RCC 7860 (cell line): ENCODE data around the gene STK38L.

Source experiments
- DNase-seq: peaks from one replicate; pipeline ENCODE4 v3.0.0-alpha.2; 2015; ENCODE audit warnings: low spot score
- FAIRE-seq: peaks from 2 replicates; lab custom pipeline; 2012; peaks lifted over from hg19 to GRCh38; lab: Jason Lieb, UNC

STK38L gene

DNA sequence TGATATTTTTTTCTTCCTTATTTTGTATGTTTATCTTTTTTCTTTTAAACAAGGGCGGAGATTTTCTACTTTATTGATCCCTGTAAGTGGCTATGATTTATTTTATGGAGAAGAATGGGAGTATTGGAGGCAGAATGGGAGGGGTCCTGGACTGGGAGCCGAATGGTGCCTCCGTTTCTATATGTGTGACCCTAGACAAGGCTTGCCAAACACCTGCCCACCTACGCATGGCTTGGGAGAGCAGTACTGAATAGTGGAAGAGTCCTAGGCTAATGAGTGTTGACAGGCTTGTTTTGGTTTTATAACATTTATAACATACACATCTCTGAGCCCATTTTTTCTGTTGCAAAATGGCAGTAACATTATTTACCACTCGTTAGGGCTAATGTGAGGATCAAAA lies 29.0 kb downstream of the STK38L start:
- FAIRE-seq: no peak

DNA sequence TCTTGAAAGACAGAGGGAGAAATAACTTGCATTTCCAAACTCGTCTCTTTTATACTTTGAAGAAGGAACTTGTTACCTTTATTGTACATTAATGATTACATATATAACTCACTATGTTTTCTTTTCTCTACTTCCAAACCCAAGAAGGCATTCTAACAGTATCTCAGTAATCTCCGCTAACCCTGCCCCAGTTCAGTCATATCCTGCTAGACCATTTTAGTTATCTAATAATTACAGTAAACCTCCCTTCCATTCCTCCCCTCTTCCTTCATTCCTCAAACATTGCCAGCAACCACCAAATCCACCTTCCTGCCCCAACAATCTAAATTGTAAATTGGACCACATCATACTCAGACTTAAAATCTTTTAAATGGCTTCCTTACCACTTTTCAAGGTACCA lies 30.6 kb downstream of the STK38L start:
- DNase-seq: no peak
- no peak for FAIRE-seq

More for the DNA sequence above, 29.0 kb downstream of the STK38L start:
- no peak for DNase-seq

DNA sequence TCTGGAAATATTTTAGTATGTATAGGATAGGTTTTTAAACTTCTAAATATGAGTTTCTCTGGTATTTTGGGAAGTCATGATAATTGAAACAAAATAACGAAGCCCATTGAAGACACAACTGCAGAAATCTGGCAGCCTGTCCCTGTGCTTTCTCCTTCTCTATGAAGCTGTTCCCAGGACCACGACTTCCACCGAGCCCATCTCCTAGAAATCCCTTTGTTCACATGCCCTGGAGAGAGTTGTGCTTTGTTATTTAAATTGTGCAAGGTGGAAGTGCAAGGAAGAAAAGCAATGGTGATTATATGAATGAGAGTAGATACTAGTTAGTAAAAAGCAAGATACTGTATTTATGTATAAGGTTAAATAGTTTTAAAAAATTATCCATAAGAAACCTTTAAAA lies 32.2 kb downstream of the STK38L start:
- no peak for FAIRE-seq
- no peak for DNase-seq

DNA sequence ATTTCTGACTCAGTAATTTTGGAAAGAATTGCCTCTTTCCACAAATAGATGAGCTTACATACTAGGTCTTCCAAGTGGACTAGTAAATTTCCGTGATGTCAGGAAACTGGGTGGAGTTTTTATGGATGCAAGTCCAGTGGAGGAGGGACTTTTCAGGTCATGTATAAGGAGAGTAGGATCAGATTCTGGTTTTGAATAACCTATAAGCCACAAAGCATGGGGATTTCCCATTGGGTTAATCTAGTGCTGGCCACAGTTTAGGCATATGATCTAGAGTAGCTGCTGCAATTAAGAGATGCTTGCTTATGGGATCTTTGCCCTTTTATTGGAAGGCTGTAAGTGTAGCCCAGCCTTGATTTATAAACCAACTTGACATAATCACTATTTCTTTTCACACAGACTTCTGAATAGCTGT lies 33.8 kb downstream of the STK38L start:
- no peak for DNase-seq
- FAIRE-seq: peak; percentile 23

DNA sequence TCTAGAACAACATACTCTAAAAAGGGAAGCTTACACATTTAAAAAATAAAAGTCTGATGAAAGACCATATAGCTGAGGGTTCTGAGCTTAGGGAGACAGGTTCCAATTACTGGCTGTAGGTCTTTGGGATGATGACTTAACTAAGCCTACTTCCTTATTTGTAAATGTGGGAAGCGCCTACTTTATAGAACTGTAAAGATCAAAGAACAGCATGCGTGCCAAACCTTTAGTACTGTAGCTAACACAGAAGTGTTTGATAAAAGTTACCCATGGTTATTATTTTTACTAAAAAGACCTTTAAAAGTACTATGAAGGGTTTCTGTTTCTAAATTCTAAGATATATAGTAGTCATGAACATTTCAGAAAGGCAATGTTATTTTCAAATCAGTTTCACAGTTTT lies 35.7 kb downstream of the STK38L start:
- DNase-seq: no peak
- no peak for FAIRE-seq

DNA sequence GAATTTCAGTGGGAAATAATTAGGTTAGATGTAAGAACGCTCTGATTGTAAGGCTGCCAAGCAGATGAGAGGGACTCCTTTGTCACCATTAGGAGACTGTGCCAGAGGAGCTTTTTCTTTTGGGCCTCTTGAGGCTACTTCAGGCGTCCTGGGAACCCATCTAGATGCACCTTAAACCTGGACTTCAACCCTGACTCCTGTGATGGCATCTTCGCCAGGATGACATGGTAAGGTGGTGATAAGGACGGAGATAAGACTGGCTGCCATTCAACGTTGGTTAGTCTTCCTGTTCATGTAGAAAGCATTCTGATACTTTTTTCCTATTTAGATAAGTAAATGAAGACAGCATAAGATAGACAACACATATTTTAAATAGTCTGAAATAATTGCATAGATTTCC lies 36.3 kb downstream of the STK38L start:
- FAIRE-seq: no peak

DNA sequence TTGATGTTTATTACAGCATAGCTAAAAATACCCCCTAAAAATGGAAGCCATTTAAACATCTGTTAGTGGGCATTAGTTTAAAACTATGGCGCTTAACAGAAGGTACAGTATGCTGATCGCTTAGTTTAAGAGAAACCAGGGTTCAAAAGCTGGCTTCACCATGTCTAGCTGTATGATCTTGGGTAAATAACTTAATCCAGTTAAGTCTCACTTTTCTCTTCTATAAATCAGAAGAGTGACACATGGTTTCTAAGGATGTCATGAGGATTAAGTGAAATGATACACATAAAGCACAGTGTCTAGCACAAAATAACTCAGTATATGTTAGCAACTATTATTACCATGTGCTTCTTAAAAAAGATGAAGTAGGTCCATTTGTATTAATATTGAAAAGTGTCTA lies 38.7 kb downstream of the STK38L start:
- FAIRE-seq (no peak), DNase-seq (no peak)

More for the DNA sequence above, 36.3 kb downstream of the STK38L start:
- no peak for DNase-seq

DNA sequence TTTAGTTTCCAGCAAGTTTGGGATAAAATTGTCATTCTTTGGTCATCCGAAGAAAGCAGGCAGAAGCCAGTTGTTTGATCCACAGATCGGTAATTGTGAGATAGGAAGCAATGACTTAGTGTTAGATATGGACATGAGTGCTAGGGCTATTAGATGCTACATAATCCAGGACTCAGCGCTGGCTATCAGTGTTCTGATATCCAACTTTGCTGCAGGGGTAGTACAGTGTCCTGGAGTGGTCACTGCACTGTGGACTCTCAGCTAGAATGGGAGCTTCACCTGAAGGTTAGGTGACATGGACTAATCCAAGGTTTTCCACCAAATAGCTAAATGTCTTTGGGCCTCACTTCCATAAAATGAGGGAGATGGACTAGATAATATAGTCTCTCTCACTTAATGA lies 39.9 kb downstream of the STK38L start:
- FAIRE-seq (no peak), DNase-seq (no peak)

DNA sequence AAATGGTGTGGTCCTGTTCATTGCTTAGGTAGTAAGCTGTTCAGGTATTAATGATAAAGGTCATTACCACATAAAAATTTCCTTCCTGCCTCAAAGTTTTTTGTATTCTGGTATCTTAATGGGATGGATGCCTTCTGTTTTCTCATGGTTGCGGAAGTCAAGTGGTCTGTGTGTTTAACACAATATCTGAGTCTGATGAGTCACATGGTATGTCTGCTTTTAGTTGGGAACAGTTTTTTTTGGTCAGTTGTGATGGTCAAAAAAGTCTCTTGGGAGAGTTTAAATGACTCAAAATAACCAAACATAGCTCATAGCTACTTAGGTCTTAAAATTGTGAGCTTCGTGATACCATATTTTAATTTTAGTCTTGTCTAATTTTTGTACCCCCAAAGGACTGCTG lies 40.7 kb downstream of the STK38L start:
- FAIRE-seq (no peak), DNase-seq (no peak)

DNA sequence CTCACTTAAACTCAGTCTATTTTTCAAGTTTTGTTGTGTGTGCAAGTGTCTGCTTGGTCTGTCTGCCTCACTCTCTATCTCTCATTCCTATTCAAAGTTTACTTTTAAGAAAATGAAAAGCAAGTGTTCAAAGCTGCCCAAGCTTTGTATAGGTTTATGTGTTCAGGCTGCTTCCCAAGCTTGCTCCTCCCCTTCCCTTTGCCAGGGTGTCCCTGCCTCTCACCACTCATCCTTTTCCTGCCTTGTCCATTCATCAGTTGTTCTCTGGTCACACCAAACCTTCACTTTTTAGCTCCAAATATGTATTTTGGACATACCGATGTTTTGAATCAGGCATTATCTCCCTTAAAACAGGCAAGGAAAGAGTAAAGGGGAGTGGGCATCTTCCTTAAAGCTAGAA lies 41.3 kb downstream of the STK38L start:
- DNase-seq (no peak), FAIRE-seq (no peak)

DNA sequence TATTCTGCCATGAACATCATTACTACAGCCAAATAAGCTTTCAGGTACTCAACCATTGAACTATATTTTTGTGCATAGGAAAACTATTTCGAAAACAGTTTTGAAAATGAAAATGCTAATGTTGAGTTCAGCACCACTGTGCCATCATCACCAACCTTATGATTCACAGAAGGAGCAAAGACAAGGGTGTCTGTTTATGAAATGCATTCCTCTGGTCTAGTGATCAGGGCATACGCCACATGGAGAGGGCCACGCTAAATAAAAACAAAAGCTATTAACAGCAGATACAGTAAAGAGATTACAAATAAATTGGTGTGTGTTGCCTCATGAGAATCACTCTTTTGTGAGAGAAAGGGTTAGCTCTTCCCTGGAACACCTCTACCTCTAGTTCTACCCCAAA lies 45.3 kb downstream of the STK38L start:
- DNase-seq (no peak), FAIRE-seq (no peak)

DNA sequence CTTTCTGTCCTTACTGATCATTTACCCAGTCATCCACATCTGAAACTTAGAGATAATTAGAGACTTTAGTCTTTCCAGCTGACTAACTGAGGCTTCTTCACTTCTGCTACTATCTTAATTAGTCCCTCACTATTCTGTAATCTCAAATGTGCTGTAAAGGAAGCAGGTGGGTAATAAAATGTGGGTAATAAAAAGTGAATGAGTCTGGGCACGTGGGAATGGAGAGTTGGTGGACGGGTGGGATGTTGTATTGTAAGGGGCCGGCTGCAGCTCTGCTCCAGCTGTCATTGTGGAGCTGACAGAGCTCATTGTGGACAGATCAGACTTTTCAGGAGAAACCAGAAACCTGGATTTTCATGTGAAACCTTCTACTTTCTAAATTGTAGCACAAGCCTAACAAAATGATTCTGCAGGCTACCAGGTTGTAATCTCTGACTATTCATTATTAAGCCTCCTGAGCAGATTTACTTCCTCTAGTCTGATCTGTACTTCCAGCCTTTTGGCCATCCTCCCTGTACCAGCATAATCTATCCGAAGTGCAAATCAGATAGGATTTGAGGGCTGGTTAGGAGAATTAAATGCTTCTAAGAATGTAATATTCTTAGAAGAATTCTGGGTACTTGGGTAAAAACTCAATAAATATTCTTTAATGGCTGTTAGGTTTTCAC lies 46.5 kb downstream of the STK38L start:
- FAIRE-seq (no peak), DNase-seq (no peak)

DNA sequence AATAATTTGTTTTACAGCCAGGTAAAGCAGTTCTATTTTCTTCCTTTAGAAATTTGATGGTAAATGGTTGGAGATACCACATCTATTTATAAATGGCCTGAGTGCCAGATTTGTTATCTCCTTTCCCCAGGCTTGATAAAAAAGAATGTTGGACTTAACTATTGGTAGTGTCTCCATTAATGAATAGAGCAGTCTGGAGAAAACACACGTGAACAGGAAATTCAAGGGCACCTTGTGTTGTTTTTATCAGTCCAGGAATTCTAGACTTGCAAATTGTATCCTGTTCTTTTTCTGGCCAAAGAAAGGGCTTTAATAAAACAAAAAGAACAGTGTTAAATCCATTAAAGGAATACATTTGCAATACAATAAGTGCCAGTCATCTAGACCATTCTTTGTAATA lies 47.8 kb downstream of the STK38L start:
- FAIRE-seq (no peak), DNase-seq (no peak)

DNA sequence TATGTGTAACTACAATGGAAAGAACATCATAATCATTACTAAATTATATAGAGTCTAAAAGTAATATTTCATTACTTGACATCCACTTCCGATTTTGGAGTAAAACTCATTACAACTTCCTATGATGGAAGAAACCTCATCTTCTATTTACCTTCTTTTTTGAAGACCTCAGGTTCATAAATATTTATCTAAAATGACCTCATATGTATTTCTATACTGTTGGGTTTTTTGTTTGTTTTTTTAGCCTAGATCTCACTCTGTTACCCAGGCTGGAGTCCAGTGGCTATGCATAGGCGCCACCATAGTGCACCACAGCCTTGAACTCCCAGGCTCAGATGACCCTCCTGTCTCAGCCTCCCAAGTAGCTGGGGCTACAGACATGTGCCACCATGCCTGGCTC lies 48.6 kb downstream of the STK38L start:
- no peak for DNase-seq
- no peak for FAIRE-seq

DNA sequence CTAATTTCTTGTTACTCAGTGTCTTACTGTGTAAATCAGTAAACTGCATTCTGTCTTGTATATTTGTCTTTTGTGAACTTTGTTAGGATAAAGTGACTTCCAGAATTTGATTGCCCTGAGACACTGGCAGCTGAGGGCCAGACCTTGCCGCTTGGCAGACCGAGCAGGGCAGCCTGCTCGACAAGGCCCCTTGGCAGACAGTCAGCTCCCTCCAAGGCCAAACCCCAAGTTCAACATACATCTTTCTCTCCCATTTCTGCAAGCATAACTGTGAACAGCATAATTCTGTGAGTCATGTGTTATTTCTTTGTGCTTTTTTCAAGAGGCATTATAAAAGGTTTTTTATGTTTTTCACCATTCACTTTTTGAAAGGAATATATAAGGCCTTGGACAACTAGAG lies 49.4 kb downstream of the STK38L start:
- FAIRE-seq: no peak
- no peak for DNase-seq

DNA sequence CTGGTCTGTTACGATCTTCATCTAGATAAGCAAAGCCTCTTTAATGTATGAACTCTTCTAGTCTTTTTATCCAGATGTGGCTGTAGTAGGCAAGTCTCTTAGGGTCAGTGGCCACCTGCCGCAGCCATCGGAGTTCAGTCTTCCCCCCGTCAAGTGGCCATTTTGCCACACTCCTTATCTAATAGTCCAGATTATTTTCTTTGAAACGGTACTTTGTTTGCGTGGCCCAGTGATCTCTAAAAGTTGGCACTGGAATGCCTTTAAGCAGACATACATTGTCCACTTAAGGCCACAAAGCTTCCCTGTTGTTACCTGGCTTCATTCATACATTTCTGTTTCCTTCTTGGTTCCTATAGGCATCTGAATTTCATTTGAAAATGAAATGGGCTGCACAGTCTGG lies 52.6 kb downstream of the STK38L start:
- no peak for FAIRE-seq

DNA sequence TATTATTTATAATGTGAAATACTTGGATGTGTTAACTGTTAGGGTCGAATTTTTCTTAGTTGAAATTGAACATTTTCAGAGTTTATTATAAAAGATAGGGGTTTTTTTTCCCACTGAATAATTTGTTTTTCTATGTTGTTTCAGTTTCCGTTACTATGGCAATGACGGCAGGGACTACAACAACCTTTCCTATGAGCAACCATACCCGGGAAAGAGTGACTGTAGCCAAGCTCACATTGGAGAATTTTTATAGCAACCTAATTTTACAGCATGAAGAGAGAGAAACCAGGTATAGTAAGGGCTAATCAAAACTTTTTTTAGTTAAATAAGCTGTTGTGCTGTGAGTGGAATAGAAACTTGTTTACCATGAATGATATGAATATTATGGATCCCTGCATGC lies 53.5 kb downstream of the STK38L start:
- FAIRE-seq (no peak), DNase-seq (no peak)

More for the DNA sequence above, 52.6 kb downstream of the STK38L start:
- no peak for DNase-seq

DNA sequence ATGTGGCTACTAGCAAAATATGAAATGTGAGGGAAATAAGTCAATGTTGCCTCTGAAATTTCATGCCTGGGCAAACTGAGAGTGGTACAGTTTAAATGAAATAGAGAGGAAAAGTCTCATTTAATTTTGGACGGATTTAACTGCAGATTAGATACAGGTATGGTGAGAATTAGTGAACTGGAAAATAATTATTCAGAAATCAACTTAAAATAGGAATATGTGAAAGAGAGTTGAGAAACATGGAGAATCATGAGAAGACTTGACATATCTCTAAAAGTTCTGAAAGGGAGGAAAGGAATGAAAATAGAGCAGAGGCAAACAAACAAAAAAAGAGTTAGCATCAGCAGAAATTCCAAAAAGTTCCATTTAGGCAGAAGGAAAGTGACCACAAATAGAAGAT lies 55.0 kb downstream of the STK38L start:
- no peak for DNase-seq
- no peak for FAIRE-seq

DNA sequence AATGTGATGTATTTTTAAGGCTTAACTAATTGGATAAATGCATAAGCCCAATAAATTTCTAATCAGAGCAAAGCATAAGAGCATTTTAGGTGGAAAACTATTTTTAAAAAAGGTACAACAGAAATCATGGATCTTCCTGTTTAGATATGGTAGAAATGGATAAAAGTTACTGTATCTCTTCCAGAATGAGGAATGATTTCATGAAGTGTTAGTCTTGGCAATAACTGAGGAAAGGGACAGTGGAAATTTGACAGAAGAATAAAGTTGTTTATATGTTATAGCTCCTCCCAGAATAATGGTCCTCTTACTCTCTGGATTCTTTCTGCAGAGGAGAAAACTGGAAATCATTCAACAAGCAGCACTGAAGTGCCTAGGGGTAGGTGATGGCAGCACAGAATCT lies 56.1 kb downstream of the STK38L start:
- FAIRE-seq (no peak), DNase-seq (no peak)

DNA sequence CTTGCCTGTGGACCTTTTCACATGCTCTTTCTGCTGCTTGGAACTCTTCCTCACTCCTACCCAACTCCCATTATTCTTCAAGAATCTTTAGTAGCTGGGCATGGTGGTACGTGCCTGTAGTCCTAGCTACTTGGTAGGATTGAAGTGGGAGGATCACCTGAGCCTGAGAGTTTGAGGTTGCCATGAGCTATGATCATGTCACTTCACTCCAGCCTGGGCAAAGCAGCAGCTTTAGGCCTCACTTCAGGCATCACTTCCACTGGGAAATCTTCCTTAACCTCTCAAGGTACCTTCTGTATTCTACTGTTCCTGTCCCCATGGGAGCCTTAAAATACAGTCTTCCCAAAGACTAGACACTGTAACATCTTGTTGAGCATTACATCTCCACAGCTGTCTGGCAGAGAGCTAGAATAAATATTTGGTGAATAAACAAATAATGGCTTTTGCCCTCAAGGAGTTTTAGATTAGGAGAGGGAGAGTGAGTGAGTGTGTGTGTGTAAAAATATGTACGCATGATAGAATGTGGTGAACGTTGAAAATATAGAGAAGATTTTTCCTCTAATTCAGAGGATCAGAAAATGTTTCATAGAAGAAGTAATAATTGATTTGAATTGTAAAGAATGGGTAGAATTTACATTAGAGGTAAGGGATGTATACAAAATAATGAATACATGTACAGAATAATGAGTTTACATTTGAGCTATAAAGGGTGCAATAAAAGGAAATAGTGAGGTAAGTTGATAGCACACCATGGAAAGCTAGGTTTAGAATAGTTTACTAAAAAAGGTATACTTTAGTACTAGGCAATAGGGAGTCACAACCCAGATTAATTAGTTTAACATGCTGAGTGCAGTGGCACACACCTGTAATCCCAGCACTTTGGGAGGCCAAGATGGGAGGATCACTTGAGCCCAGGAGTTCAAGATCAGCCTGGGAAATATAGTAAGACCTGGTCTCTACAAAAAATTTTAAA lies 59.3 kb downstream of the STK38L start:
- FAIRE-seq (no peak), DNase-seq (no peak)

DNA sequence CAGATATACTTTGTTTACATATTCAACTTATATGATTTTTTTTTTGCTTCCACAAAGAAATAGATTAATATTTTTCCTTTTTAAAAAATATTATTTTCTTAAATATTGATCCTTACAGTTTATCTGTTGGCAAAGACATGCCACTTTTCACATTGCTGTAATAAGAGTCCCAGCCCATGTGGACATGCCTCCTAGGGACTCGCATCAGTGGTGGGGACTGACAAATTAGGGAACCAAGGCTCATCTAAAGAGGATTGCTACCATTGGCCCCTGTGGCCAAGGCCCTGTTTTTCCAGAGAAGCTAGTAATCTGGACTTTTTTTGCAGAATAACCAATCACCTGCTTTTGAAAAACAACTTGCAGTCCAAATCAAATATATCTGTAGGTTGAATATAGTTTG lies 60.8 kb downstream of the STK38L start:
- FAIRE-seq (no peak), DNase-seq (no peak)
